Thoracic aorta (tissue), 2 donors: ENCODE measurements around the gene ELL. TPM values are rescaled to one million over a fixed set of nuclear protein-coding genes. Genes with fewer than 3 reads are reported as not detected.
A peak's percentile ranks its signal among the peaks of the same experiment; 100 is the strongest.

ENCODE experiments used
- ATAC-seq: fragments of 150-250 bp; one replicate; pipeline ENCODE4 v1.8.0; 2017; ENCODE audit warnings: low read depth; ENCODE audit not compliant: insufficient number of reproducible peaks, low FRiP score
- DNase-seq: peaks from one replicate; pipeline ENCODE4 v3.0.0-alpha.2; 2020; ENCODE audit warnings: low spot score
- H3K27ac ChIP-seq, 2 donors: fragments of 200-600 bp; sonication (generic); 1 replicate in 1 of 2; 2 replicates in 1 of 2; pipeline ENCODE4 v1.5.1; 2016; ENCODE audit warnings: mild to moderate bottlenecking in 2 of 2, moderate library complexity in 2 of 2
- H3K27me3 ChIP-seq: fragments of 200-600 bp; sonication (generic); replicated peaks from 2 replicates; pipeline ENCODE4 v1.6.0; 2016; ENCODE audit warnings: mild to moderate bottlenecking; ENCODE audit not compliant: insufficient read depth
- H3K36me3 ChIP-seq: fragments of 200-600 bp; sonication (generic); one replicate; pipeline ENCODE4 v1.5.1; 2016
- H3K4me1 ChIP-seq, 2 donors: fragments of 200-600 bp; sonication (generic); 1 replicate in 1 of 2; 2 replicates in 1 of 2; pipeline versions ENCODE4 v1.5.1 to v1.6.0; 2016; ENCODE audit warnings: low read depth in 2 of 2, mild to moderate bottlenecking in 1 of 2; ENCODE audit not compliant: control insufficient read depth in 1 of 2
- H3K4me3 ChIP-seq: fragments of 200-600 bp; sonication (generic); 2 replicates; pipeline ENCODE4 v1.5.1; 2016; ENCODE audit warnings: mild to moderate bottlenecking
- H3K9me3 ChIP-seq: fragments of 200-600 bp; sonication (generic); 2 replicates; pipeline ENCODE4 v1.5.1; 2016
- total RNA-seq, 2 donors: library from RNA; depleted of rRNA; stranded (reverse); fragments of >200 nt; gene quantifications; one replicate each; pipeline versions ENCODE4 v1.1.0 to v1.2.3, GENCODE V29; 2016
- TF ChIP-seq, protein P1 (sequence below): fragments of 200-600 bp; sonication (generic); IDR thresholded peaks from one replicate; pipeline ENCODE4 v1.5.1; 2019; ENCODE audit warnings: antibody characterized with exemption

The ELL gene
- total RNA-seq, 2 donors from 2014 or later = 28.3 to 35.0 TPM

DNA sequence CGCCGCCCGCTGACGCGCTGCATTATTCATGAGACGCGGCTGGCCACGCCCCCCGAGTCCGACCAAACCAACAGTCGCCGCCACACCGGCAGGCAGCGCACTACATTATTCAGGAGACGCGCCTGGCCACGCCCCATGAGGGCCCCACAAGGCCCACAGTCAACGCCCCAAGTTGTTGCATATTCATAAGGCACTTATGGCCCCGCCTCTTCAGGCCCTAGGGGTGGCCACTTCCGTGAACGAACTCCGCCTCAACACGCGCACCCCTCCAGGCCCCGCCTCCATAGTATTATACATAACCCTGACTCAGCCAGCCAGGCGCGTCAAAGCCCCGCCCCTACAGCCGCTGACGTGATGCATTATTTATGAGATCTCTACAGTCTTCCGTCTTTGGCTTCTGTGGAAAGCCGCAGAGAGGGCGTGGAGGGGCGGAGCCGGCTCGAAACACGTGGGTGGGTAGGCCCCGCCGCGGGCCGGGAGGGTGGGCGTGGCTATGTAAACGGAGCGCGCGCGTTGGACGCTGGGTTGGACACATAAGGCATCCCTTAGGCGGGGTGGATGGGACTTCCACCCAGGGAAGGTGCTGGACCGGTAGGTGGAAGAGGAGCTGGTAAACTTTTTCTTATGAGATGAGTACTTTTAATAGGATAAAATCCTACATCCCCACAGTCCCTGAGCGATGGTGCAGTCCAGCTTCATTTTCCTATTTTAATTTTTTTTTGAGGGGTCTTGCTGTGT is 423 bp upstream of the ELL start:
- ATAC-seq (peak; percentile 90), DNase-seq (peak; percentile 100)
- Histone ChIP-seq H3K27me3 (no peaks in the 10 kb centered on the region), H3K4me3 (peak overlapping the region; percentile 96), H3K36me3 (no peaks in the 10 kb centered on the region), H3K27ac (peak overlapping the region in 1 of 2 donors; percentile 98), H3K9me3 (no peaks in the 10 kb centered on the region), H3K4me1 (peaks cover 8 to 21% of the 10 kb centered on the region in 2 donors)
- TF ChIP-seq, protein P1, sequence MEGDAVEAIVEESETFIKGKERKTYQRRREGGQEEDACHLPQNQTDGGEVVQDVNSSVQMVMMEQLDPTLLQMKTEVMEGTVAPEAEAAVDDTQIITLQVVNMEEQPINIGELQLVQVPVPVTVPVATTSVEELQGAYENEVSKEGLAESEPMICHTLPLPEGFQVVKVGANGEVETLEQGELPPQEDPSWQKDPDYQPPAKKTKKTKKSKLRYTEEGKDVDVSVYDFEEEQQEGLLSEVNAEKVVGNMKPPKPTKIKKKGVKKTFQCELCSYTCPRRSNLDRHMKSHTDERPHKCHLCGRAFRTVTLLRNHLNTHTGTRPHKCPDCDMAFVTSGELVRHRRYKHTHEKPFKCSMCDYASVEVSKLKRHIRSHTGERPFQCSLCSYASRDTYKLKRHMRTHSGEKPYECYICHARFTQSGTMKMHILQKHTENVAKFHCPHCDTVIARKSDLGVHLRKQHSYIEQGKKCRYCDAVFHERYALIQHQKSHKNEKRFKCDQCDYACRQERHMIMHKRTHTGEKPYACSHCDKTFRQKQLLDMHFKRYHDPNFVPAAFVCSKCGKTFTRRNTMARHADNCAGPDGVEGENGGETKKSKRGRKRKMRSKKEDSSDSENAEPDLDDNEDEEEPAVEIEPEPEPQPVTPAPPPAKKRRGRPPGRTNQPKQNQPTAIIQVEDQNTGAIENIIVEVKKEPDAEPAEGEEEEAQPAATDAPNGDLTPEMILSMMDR = no peak

DNA sequence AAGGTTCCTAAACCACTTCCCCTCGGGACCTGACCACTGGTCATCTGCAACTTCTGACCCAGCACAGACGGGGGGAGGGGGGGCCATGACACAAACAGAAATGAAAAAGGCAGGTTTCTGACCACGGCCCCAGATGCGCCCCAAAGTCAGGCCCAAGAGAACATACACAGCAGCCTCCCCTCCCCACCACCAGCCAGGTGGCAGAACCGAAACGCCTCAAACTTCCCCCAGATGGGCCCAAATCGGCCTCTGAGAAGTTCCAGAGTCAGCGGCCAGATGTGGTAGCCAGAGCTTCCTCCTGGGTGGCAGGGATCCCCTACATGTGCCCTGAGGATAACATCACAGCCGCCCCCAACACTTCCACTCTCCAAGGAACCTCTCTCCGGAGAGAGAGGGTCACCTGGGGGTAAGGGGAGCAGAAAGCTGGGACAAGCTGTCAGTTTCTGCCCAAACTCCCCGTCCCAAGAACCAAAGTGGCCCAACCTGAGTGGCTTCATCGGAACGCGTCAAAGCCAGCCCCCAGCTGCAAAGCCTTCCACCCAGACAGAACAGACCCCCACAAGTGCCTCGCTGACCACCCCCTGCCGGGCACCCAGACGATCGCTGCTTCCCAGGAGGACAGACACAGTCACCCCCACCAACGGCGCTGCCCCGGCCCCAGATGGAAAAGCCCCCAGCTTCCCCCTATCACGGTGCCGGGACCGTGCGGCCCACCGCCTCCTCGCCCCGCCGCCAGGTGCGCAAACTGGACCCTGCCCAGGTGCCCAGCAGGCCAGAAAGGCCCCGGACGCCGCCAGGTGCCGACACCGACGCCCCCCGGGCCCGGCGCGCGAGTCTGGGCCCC is 800 bp downstream of the ELL start:
- DNase-seq (no peak), ATAC-seq (peak; percentile 2)
- peak overlapping the region; percentile 94 to 98 for H3K27ac ChIP-seq
- TF ChIP-seq, protein P1 = no peak
- H3K27me3 ChIP-seq = no peaks in the 10 kb centered on the region
- H3K36me3 ChIP-seq = no peaks in the 10 kb centered on the region
- peak overlapping the region; percentile 96 for H3K4me3 ChIP-seq
- no peaks in the 10 kb centered on the region for H3K9me3 ChIP-seq
- H3K4me1 ChIP-seq = peaks cover 8 to 31% of the 10 kb centered on the region in 2 donors

DNA sequence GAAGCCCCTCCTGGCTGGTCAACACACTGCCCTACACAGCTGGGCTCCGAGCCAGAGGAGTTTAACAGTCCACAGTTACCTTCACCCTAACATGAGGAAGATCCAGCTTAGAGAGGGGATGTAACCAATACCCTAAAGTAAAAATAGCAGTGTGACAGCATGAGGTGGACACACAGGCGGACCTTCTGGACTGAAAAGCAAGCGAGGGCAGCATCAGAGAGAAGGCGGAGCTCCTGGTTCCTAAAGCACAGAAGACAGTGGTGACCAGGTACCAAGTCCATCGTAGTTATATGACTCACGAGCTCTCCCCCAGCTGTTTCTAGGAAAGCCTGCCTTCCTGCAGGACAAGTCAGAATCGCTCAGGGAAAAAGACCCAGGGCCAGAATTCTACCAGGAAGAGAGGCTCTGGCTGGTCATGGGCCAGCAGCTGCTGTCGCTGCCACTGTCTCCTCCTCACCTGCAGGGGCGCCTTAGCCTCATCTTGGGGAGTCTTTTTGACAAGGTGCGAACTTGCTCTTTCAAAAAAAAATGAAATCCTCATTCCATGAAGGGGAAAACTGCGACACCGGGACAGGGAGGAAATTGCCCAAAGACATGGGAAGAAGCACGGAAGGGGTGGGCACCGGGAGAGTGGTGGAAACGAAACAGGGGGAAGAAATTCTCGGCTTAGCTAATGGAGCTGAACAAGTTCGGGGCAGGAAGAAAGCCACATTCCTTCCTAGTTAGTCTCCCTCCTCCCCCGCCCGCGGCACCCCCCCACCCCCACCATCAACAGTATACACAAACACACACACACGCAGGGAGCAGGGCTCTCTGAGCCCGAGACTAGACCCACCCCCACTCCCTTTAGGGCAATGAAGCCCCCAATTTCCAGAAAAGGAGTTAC is 1.7 kb downstream of the ELL start:
- H3K4me3 ChIP-seq = peak overlapping the region; percentile 96
- H3K27me3 ChIP-seq = no peaks in the 10 kb centered on the region
- peaks cover 14 to 38% of the 10 kb centered on the region in 2 donors for H3K4me1 ChIP-seq
- H3K9me3 ChIP-seq = no peaks in the 10 kb centered on the region
- peak overlapping the region; percentile 94 to 98 for H3K27ac ChIP-seq
- ATAC-seq = peak; percentile 17
- no peak for DNase-seq
- no peaks in the 10 kb centered on the region for H3K36me3 ChIP-seq
- TF ChIP-seq, protein P1 = peak; percentile 9

DNA sequence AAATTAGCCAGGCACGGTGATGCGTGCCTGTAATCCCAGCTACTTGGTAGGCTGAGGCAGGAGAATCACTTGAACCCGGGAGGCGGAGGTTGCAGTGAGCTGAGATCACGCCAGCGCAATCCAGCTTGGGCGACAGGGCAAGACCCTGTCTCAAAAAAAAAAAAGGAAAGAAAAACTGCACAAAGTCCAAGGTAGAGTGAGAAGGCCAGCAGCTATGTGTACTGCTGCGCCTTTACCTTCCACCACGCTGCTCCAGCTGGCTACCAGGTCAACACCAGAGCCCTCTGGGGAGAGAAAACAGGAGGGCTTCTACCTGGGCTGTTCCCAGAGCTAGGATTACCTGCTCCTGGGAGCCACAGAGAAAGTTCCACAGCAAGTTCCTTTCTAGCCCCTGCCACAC is 3.2 kb downstream of the ELL start:
- H3K27me3 ChIP-seq = no peaks in the 10 kb centered on the region
- H3K36me3 ChIP-seq = no peaks in the 10 kb centered on the region
- TF ChIP-seq, protein P1 = no peak
- H3K27ac ChIP-seq = peak overlapping the region; percentile 94 to 98
- H3K4me1 ChIP-seq = peaks cover 23 to 54% of the 10 kb centered on the region in 2 donors
- H3K4me3 ChIP-seq = no peak overlapping the region
- ATAC-seq (no peak), DNase-seq (no peak)
- H3K9me3 ChIP-seq = no peaks in the 10 kb centered on the region
